ENCODE data around the gene PTPRM.

Gene PTPRM

DNA sequence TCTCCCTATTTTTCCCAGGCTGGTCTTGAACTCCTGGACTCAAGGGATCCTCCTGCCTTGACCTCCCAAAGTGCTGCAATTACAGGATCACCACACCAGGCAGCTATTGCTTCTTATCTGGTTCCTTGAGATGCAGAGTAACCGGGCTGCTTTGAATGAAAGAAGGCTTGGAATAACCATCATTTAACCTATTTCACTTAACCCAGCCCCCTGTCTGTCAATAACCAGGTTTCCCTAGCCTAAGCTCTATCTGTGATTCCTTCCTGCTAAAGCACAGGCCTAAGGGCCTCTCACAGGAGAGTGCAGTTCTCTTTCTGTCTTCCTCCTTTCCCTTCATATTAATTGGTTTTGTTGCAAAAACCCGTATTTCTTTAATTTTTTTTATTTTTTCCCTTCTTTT is 648.6 kb downstream of the PTPRM start:
- FAIRE-seq (no peak), DNase-seq (ENCODE audit: low spot score) (no peak)

DNA sequence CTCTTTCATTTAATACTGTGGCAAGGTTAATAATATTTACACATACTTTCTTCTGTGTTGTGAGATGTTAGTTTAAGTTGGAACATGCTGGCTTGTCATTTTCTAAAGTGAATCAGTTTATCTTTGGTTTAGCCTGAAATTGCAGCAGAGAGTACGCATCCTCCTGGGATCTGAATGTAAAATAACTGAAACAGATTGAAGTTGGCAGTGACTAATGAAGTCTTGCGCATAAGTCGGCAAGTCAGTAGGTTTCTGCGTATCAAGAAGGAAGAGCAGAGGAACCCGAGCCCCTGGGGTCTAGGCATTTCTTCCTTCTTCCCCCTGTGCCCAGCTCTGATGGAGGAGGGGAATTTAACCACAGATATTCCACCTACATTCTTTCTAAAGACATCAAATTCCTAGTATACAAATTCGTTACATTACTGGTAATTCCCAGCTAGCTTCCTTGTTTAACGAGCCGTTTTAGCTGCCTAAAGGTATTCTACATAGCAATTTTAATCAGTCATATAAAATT is 650.0 kb downstream of the PTPRM start:
- no peak for DNase-seq (ENCODE audit: low spot score)

GRCh38 chr18:8218197-8218596 is 651.1 kb downstream of the PTPRM start:
- FAIRE-seq (no peak), DNase-seq (ENCODE audit: low spot score) (no peak)

More for the DNA sequence above, 650.0 kb downstream of the PTPRM start:
- FAIRE-seq = no peak

DNA sequence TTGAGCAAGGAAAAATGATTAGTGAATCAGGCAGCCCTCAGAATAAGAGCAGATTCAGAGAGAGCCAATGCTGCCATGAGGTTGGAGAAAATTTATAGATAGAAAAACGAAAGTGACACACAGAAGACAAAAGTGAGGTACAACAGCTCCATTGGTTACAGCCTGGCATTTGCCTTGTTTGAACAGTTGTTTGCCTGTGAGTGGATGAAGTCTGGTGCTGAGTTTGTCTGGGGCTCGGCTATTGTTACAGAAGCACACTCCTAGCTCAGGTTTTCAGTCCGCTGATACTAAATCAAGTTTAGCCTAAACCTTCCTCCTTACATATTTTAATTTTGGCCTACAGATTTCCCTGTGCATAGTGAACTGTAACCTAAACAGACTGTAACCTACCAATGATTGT is 654.3 kb downstream of the PTPRM start:
- no peak for DNase-seq (ENCODE audit: low spot score)
- no peak for FAIRE-seq

DNA sequence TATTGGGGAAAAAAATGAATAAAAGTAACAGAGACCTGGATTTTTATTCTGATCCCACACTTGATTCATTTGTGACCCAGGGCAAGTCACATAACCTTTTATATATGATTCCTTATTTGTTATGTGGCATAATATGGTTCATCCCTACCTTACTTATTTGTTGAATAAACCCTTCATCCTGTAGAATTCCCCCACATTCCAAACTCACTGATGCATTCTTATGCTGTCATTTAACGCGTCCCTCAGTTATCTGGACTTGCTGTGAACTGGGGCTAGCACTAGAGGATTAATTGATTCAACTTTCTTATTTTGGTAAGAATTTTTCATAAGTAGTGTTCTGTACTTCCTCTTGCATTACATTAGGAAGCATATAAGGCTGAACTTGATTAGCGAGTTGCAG is 657.5 kb downstream of the PTPRM start:
- DNase-seq (ENCODE audit: low spot score) (no peak), FAIRE-seq (no peak)

- FAIRE-seq = no peak
- DNase-seq (ENCODE audit: low spot score) = no peak
Measured at GRCh38 chr18:8229040-8229439, 661.9 kb downstream of the PTPRM start.

GRCh38 chr18:8229787-8230186 is 662.7 kb downstream of the PTPRM start:
- DNase-seq (ENCODE audit: low spot score) (no peak), FAIRE-seq (no peak)

- FAIRE-seq = no peak
Measured at GRCh38 chr18:8231316-8231715, 664.2 kb downstream of the PTPRM start.

GRCh38 chr18:8232791-8233190 is 665.7 kb downstream of the PTPRM start:
- FAIRE-seq (no peak), DNase-seq (ENCODE audit: low spot score) (no peak)

More at GRCh38 chr18:8231316-8231715, 664.2 kb downstream of the PTPRM start:
- DNase-seq (ENCODE audit: low spot score) = no peak

DNA sequence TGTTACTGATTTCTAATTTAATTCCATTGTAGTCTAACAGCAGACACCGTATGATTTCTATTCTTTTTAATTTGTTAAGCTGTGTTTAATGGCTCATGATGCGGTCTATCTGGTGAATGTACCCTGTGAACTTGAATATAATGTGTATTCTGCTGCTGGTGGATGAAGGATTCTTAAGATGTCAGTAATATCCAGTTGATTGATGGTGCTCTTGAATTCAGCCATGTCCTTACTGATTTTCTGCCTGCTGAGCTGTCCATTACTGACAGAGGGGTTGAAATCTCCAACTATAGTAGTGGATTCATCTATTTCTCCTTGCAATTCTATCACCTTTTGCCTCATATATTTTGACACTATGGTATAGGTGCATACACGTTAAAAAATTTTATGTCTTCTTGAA is 668.8 kb downstream of the PTPRM start:
- DNase-seq (ENCODE audit: low spot score) = no peak
- peak; percentile 37 for FAIRE-seq

DNA sequence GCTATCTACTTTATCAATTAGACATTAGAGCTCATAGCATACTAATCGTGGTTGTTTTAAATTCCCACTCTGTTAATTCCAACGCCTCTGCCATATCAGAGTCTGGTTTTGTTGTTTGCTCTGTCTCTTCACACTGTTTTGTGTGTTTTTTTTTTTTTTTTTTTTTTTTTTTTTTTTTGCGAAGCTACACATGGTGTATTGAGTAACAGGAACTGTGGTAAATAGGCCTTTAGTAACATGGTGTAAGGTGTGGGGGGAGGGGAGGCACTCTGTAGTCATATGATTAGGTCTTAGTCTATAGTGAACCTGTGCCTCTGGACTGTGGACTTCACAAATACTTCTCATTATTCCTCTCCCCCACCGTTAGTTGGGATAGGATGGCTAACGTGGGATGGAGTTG is 671.4 kb downstream of the PTPRM start:
- FAIRE-seq (no peak), DNase-seq (ENCODE audit: low spot score) (no peak)

DNA sequence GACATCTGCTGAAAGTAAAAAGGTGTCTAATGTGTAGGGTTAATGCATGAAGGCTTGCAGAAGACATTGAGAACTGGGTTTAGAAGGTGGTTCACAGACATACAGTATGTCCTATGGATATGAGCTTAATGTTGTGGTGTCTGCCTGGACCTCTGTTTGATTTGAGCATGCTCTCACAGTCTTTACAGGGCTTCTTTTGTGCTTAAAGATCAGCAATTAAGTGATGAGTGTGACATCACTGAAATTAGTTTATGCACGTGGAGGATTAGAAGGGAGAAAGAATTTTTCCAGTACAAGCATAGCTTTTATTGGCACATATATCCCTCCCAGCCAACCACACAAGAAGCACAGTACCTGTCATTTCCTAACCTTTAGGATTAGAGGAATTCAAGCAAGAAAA is 674.6 kb downstream of the PTPRM start:
- no peak for DNase-seq (ENCODE audit: low spot score)
- FAIRE-seq = no peak

- no peak for FAIRE-seq
- DNase-seq (ENCODE audit: low spot score) = no peak
Measured at GRCh38 chr18:8242151-8242696, 675.1 kb downstream of the PTPRM start.

DNA sequence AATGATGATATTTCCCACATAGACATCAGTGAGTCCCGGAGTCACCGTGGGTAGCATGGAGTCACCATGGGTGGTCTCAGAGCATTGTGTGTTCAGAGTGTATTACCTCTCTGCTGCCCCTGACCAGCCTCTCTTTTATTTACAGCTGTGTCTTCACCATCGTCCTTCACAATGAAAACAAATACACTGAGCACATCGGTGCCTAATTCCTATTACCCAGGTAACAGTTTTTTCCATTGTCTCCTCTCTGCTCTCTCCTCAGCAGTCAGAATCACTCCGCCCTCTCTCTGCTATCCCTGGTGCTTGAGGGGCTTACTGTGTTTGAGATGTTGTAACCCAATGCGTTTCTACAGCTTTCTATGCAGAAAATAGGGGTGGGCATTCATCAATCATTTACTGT is 680.6 kb downstream of the PTPRM start:
- DNase-seq (ENCODE audit: low spot score) = no peak
- FAIRE-seq = no peak

GRCh38 chr18:8248576-8248975 is 681.5 kb downstream of the PTPRM start:
- no peak for DNase-seq (ENCODE audit: low spot score)
- no peak for FAIRE-seq

DNA sequence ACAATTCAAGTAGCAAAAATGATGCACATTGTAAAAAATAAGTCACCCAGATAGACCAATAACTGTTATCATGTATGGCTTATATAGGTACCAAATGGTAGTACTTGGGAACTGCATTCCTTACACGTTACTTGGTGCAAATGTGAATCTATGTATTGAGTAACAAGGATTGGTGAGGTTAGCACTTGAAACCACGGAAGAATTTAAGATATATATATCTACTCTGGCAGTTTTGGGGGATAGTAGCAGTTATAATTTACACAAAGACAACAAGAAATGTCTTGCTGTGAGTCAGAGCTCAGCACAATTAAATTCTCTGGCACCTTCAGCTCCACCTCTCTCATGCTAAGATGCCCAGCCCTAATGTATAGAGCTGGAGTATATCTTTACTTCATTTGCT is 682.7 kb downstream of the PTPRM start:
- FAIRE-seq (peak; percentile 9), DNase-seq (ENCODE audit: low spot score) (no peak)

DNA sequence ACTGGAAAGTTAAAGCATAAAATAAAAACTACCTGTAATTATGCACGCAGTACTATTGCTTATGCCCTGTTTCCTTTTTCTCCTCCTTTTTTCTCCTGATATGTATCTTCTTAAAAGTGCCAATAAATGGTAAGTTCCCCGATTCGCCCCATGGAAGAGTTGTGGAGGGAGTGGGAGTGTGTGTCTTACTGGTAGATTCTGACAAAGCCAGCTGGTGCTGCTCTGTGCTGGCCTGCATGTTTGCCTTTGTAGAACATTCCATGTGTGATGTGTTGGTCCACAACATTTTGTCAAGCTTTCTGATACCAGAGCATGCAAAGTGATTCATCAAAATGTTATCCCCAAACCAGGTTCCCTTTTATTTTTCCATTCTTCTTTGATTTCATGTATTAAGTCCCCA is 685.3 kb downstream of the PTPRM start:
- FAIRE-seq (peak; percentile 71), DNase-seq (ENCODE audit: low spot score) (no peak)

DNA sequence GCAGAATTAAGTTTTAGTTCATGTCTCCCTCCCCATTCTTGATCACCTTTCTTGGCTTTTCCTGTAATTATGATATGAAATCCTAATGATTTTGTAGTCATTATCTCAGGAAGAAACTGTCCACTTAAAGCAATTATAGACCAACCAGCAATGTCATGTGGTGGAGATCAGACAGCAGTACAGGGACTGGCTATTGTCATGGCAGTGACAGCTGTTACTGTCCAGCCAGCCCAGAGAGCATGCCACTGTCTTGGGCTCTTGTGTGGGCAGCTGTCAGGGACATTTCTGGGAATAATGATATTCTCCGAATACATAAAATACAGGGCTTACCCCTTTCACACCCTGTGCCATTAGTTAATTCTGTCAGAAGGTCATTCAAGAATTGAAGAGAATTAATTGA is 686.8 kb downstream of the PTPRM start:
- DNase-seq (ENCODE audit: low spot score) = no peak
- FAIRE-seq = peak; percentile 32

GRCh38 chr18:8254654-8255053 is 687.5 kb downstream of the PTPRM start:
- FAIRE-seq (no peak), DNase-seq (ENCODE audit: low spot score) (no peak)

- no peak for DNase-seq (ENCODE audit: low spot score)
- no peak for FAIRE-seq
Measured at GRCh38 chr18:8257851-8258434, 690.8 kb downstream of the PTPRM start.

DNA sequence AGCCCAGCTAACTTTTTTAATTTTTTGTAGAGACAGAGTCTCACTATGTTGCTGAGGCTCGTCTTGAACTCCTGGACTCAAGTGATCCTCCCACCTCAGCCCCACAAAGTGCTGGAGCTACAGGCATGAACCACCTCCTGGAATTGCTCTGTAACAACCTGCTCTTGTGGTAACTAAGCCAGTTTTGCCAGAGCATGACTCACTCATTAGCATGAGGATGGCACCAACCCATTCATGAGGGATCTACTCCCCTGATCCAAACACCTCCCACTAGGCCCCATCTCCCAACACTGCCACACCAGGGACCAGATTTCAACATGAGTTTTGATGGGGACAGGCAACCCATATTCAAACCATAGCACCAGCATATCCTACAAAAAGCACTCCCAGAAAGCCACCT is 693.2 kb downstream of the PTPRM start:
- DNase-seq (ENCODE audit: low spot score) (no peak), FAIRE-seq (peak; percentile 91)

- FAIRE-seq = no peak
- DNase-seq (ENCODE audit: low spot score) = no peak
Measured at GRCh38 chr18:8260827-8261226, 693.7 kb downstream of the PTPRM start.

DNA sequence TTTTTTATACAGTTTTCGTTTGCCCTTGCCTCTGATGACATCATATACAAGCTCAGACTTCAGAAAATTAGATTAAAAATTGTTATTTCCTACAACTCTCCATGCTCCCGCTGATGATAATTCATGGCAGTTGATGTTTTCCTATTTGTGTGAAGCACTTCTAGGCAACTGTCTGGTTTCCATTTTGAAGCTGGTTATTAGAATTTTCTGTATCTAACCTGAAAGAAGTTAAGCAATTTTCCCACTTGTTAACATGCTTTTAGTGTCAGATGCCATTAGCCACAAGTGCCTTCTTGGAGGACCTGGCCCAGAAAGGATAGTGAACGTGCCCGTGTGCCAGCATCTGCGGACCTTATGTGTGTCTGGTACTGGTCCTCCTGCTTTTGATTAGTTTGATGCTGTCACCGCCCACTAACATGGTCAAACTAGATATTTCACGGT is 694.6 kb downstream of the PTPRM start:
- no peak for FAIRE-seq

More for the DNA sequence above, 694.6 kb downstream of the PTPRM start:
- DNase-seq (ENCODE audit: low spot score) = no peak
